Left renal cortex interstitium (tissue), 4 donors: ENCODE results near the gene FDPS. TPM values are rescaled to one million over a fixed set of nuclear protein-coding genes. Genes with fewer than 3 reads are reported as not detected.

Source experiments
- DNase-seq, 4 donors: peaks; one replicate each; pipeline ENCODE4 v3.0.0-alpha.2; 2013; ENCODE audit warnings: low read depth in 4 of 4, low spot score in 2 of 4, missing footprints in 1 of 4
- polyA plus RNA-seq, 4 donors: library from polyadenylated mRNA; unstranded; fragments of 120-200 nt; gene quantifications; one replicate each; pipeline ENCODE4 v1.2.1, GENCODE V29; 2013; ENCODE audit not compliant: insufficient read length in 4 of 4

Gene FDPS
- 100 to 1,000 TPM; 175 to 189 (median 181) TPM for polyA plus RNA-seq

DNA sequence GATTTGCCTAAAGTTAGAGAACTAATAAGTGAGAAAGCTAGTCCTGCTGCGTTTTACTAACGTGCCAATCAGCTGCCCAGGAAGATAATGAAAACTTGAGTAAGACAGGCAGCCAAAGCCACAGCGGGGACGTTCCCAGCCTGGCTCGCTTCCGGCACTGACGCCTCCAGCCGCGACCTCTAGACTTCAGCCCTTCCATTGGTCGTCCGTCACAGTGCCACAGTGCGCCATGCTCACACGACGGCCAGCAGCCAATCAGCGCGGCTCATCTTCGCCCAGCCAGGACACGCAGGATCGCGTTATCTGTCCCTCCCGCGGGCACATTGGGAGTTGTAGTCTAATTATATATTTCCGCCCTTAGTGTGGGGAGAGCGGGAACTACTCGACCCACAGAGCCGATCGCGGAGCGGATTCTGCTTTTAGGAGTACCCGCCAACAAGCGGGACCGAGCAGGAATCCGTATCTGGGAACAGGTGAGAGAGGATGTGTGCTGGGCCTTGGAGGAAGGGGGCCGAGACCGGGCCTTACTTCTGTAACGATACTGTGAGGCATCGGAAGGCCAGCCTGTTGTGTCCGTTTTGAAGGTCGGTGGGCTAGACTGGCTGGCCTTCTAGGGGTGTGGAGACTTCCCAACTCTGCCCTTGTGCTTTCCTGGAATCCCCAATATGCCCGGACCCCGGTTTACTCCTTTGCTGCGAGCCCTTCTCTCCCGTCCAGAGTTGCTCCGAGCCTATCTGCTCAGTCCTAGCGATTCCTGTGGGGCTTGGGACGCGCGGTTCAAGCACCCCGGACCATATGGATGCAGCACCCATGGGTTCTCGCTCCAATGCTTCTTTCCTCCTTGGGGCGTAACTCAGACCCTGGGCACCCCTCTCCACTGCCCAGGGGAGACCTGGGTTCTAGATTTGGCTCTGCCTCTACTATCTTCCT lies at the start of gene FDPS:
Gene FDPS (plus strand): TSS at position 374 of the 930 bp plus-strand sequence. CDS start 924 bp downstream, outside the sequence.
- DNase-seq: peak; percentile 89 to 97 (median 95)

DNA sequence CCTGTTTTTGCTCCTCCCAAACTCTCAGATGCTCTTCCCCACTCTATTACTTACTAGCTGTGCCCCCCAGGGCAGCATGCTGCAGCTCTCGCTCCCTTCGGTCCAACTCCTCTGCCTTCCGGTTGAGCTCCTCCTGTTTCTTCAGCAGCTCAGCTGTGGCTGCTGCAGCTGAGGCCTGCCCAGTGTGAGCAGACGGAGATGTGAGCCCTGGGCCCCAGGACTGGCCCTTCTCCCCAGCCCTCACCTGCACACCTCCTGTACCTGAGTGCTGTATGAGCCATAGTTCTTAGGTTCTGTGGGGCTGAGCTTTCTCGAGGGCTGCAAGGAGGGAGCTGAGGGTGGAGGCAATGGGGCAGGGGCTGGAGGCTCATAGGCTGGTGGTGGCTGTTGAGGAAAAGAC lies 48.4 kb upstream of the FDPS start:
- DNase-seq: no peak

DNA sequence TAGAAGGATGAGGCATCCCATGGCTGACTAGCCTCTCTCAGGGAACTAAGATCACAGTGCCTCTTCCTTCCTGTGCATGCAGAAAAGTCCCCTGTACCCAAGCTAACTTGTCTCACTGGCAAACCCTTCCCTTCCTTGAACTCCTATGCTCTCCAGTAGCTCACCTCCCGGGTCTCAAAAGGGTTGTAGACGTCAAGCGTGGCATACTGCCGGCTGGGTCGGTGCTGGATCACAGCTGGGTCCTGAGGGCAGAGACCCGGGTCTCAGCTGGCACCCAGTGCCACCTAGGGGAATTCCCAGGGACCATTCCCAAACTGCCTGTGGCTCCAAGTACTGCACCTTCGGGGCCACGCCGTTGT lies 47.2 kb upstream of the FDPS start:
- DNase-seq: no peak

DNA sequence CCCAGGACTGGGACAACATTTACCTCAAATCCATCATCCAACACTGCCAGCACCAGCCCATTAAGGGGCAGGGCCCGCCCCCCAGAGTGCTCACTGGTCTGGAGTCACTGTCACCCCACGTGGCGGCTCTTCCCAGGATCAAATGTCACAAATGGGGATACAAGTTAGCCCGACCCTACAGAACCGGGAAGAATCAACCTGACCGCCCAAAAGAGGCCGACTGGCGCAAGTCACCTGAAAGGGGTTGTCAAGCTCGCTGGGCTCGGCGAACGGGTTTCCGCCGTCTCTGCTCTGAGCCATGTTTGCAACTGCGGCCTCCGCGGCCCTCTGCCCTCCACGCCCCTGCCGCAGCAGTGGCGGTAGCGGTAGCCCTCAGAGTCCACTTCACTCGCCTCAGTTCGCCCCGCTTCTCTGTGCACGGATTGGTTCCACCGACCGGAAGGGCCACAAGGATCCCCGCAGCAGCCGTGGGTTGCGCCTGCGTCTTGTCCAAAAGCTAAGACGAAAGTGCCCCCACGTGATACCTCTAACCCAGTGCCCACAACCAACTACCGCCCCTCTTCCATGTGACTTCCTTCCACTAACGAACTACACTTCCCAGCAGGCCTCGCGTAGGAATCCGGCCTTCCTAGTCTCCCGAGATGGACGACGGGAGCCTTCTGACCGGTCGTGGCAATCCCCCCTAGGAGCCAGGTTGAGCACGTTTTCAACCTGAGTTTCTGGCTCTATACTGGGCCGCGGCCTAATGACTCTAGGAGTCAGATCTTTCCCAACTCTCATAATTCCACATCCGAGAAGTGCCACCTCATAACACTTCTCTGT lies 46.6 kb upstream of the FDPS start, which contains the start of gene SCAMP3:
Gene SCAMP3 (minus strand): TSS at position 509 of the 822 bp plus-strand sequence. CDS start 209 bp downstream, at position 300.
- DNase-seq: peak in 3 of 4 donors; percentile 88 to 98 (median 88)

DNA sequence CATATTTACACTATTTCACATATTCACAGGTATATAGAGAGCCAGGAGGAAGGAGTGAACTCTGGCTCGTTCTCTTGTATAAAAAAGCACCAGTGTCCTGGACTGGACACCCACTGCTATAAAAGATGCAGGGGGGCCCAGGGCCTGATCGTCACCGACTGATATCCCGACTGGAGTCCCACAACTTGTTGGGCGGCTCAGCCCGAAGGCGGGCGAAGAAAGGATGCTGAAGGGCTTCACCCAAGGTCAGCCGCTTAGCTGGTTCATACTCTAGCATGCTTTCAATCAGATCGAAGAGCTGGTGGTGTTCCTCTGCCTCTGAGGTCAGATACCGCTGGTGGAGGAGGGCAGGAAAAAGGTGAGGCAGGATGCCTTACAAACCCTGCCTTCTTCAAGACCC lies 45.6 kb upstream of the FDPS start:
- DNase-seq: no peak

DNA sequence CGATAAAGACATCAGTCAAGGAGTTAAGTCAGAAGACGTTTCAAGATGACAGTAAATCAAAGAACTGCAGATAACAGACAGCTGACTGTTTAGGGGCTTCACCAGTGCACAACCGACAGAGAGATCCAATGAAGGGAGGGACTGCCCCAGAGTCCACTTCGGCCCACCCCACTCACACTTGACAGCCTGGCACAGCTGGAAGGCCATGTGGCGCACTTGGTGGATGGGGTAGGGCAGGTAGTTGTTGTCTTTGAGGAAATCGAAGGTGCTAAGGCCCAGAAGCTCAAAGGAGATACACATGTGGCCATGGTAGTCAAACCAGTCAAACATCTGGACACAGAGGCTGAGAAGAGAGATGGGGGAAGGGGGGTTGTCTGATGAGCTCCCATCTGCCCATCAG lies 42.1 kb upstream of the FDPS start:
- DNase-seq: no peak

DNA sequence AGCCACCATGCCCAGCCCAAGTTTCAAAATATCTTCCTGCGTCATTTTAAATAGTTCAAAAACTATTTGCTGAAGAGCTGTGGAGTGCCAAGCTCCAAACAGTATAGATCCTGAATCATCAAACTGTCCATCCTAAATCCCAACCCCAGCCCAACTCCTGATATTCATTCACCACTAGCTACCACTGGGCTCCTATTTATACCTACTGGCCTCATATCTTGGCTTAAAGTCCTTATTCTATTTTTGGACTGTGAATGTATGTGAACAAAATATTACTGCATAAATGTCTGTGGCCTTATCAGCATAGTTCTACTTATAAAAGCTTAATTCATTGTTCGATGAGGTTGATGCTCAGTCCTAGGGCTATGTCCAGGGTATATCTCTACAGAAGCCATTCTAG lies 41.3 kb upstream of the FDPS start:
- no peak for DNase-seq

DNA sequence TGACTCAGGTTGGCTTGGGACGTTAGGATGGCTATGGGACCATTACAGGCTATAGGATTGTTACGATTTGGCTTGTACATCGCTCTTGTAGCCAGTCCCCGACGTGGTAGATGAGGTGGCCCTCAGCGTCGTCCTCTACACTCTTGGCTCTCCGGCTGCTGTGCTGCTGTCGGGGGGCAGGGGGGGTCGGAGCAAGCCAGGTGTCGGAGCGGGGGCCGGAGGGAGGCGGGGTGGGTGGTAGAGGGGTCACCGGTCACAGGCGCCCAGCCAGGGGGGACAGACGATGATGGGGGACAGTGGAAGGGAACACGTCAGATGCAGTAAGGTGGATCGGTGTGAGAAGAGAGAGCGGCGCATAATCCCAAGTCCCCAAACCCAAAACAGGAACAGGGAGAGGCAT lies 40.0 kb upstream of the FDPS start:
- no peak for DNase-seq

DNA sequence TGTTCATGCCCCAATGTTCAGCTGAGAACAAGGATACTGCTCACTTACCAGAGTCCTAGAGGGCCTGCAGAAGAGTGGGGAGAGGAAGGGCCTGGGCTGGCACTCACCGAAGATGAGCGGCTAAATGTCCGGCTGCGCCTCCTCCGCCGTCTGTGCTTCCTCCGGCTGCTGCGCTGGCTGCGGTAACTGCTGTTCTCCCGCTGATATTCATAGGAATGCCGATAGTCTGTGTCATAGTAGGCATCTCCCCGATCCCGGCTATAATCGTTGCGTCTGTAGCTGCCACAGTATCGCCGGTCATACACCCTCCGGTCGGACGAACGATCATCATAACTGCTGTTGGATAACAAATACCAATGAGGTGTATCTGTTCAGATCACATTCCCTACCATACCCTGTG lies 39.3 kb upstream of the FDPS start:
- DNase-seq: no peak

DNA sequence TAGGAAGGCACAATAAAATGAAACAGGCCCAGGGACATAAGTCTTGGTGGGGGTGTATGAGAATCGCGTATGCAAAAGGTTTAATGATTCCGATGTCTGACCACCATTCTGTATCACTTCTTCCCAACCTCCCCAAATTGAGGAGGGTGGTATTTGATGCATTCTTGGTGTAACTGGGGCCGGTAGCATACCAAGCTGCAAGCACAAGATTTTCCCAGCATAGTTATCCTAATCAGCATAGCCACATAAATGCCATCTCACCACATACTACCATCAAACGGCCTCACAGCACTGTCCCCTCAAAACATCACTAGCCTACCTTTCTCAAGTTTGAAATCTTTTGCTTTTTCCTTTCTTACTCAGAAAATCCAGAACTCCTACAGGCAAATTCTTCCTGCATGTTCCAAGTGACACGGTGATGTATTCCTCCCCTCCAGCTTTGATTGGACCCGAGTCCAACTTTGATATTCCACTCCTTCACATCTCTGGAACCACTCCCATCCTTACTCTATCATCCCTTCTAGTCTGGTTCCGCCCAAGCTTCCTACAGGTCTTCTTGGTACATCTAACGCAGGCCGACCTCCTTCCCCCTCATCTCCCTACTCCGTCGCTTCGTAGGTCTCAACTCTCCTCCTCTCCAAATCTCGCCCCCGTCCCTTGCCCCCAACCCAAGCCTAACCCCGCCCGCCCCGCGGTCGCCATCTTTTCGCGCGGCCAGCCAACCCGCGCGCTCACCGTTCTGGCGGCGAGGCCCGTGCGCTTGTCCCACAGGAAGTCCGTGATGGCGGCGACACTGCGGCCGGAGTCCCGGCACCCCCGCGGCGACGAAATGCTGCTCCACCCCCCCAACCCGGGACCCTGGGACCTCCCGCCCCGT lies 36.0 kb upstream of the FDPS start:
- no peak for DNase-seq

DNA sequence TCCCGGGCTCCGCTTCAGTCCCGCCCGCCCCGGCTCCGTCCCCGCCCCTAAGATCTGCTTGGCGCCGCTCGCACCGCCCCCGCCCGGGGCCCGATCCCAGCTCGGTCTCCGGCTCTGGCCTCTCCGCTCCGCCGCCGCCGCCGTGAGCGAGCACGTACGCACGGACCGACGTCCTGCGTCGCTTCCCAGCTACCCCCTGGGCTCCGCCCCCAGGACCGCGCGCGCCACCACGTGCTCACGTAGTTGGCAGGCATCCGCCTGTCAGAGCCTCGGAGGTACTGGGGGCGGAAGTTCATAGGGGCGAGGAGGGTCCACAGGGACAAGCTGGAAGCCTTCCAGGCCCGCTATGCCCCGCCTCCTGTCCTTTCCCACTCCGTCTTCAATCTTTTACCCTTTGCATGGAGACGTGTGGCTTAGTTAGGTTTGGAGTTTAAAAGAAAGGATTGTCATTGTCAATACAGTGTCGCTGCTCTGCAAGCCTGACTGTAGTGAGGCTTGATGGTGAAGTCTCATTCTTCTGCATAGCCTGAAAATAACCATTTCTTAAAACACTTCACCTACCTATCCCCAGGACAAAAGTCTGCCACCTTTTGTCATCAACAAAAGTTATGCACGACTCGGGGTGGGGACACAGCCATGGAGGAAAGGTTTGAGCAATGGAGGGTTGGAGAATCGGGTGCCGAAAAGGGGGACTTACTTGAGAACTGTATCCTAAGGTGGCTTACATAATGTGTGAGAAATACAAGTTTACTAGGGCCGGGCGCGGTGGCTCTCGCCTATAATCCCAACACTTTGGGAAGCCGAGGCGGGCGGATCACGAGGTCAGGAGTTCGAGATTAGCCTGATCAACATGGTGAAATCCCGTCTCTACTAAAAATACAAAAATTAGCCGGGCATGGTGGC lies 35.1 kb upstream of the FDPS start, which contains the start of gene CLK2:
Gene CLK2 (minus strand): TSS at position 162 of the 903 bp plus-strand sequence. CDS start 2,527 bp downstream, outside the sequence.
- DNase-seq: peak in 3 of 4 donors; percentile 77 to 91 (median 87)

DNA sequence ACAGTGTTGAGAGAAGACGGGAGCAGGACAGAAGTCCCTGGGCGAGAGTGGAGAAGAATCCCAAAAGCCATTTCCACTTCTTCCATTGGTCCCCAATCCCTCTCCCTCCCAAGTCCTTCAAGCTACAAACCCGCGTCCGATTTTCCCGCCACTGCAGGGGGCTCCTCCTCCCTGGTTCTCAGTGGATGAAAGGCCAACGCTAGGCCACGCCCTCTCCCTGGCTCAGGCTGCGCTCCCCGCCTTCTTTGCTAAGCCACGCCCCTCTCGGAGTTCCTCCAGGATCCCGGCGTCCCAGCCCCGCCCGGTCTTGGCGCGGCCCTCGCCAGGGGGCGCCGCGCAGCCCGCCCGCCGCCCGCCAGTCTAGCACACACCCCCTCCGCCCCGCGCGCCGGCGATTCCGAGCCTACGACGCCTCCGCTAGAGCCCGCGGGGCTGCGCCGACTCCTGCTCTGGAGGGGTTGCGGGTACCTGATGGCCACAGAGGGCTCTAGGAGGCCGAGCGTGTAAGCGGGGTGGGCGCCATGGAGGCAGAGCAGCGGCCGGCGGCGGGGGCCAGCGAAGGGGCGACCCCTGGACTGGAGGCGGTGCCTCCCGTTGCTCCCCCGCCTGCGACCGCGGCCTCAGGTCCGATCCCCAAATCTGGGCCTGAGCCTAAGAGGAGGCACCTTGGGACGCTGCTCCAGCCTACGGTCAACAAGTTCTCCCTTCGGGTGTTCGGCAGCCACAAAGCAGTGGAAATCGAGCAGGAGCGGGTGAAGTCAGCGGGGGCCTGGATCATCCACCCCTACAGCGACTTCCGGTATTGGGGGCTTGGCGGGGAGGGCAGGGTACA lies 31.4 kb upstream of the FDPS start, which contains the start of gene HCN3:
Gene HCN3 (plus strand): TSS at position 394 of the 832 bp plus-strand sequence. CDS start 128 bp downstream, at position 522.
- DNase-seq: peak; percentile 83 to 97 (median 94)

DNA sequence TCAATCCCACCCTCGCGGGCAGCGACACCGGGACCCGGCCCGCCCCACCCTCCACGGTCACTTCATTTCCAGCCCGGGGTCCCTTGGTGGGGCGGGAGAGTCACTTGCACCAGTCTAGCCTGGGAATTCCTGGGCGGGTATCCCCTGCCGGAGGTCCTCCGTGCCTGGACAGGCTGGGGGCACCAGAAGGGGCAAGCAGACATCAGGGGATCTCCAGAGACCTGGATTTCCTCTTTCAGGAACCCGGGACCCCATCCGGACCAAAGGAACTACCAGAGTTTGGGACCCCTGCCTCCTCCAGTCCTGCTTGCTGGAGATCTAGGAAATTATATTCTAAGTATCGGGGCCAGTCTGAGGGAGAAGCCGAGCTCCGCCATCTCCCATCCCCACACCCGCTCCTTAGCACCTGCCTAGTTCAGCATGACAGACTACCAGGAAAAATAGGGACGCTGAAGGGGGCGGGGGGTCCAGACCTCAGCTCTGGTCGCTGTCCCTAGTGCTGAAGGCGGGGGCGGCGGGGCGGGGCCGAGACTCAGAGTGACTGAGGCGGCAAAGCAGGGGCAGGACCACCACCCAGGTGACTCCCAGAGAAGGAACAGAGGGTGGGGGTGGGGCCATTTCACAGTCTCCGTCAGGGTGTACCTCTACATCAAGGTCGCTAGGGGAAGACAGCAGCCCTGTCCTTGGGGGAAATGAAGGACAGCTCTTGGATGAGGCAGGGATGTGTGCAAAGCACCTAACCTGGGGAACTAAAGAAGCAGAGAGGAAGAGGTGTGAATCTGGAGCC lies 30.6 kb upstream of the FDPS start:
- DNase-seq: peak in 1 of 4 donors; percentile 62

DNA sequence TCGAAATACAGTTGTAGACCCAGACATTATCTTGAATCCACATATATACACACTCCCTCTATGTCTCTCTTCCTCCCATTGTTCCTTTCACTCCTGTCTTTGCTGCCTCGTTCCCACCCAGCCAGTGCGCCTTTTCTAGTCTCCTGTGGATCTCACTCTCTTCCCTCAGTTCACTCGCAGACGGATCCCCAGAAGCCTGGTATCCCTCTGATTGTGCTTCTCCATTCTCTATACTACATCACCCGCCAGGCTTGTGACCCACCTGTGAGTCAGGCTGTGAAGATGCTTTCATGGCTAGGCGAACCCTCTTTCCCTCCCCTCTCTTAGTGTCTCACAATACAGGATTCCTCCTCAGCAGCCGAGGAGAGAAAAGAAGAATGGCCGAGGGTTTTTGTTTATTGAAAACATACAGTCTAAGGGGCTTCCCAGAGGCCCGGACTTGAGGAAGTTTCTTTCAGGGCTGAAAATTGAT lies 29.9 kb upstream of the FDPS start:
- no peak for DNase-seq

DNA sequence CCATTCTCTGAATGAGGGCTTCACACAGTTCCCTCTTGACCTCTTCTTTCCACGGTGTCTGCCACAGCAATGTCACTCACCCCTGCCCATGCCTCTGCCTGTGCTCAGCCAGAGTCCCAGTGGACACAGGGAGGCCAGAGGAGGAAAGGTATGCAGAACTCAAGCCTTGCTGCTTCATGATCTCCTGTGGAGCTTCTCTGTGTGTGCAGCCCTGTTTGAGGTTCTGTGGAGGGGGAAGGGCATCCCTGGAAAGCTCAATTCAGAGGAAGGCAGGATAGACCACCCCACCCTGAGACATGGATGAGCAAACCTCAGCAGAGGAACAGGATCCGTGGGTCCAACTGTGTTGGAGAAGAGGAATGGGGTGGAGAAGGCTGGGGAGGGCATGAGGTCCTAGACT lies 29.4 kb upstream of the FDPS start:
- no peak for DNase-seq

DNA sequence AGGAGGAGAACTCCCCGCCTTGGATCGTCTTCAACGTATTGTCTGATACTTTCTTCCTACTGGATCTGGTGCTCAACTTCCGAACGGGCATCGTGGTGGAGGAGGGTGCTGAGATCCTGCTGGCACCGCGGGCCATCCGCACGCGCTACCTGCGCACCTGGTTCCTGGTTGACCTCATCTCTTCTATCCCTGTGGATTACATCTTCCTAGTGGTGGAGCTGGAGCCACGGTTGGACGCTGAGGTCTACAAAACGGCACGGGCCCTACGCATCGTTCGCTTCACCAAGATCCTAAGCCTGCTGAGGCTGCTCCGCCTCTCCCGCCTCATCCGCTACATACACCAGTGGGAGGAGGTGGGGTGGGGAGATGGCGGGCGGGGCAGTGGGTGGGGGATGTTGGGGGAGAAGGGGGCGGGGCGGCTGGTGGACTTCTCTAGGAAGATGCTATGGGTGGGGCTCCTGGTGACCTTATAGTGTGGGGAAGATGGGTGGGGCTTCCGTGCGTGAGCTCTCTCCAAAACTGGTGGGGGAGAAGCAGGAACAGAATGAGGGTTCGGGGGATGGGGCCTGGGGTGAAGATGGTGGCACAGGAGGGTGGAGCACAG lies 26.1 kb upstream of the FDPS start:
- no peak for DNase-seq

DNA sequence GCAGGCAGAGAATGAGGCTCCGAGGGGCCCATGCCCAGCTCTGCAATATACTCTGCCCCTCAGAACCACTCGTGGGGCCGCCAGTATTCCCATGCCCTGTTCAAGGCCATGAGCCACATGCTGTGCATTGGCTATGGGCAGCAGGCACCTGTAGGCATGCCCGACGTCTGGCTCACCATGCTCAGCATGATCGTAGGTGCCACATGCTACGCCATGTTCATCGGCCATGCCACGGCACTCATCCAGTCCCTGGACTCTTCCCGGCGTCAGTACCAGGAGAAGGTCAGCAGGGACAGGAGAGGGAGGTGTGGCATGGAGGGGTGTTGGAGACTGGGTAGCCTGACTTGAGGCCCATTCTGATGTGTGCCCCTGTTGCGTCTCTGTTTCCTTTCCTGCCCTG lies 24.2 kb upstream of the FDPS start:
- no peak for DNase-seq
